DMS 273 (cell line): ENCODE data around the gene DEPP1.
A peak's percentile ranks its signal among the peaks of the same experiment; 100 is the strongest.

Experiments
- DNase-seq: peaks from one replicate; lab custom pipeline; 2025; ENCODE audit not compliant: unreplicated experiment; lab: John Stamatoyannopoulos, UW

DEPP1 gene

DNA sequence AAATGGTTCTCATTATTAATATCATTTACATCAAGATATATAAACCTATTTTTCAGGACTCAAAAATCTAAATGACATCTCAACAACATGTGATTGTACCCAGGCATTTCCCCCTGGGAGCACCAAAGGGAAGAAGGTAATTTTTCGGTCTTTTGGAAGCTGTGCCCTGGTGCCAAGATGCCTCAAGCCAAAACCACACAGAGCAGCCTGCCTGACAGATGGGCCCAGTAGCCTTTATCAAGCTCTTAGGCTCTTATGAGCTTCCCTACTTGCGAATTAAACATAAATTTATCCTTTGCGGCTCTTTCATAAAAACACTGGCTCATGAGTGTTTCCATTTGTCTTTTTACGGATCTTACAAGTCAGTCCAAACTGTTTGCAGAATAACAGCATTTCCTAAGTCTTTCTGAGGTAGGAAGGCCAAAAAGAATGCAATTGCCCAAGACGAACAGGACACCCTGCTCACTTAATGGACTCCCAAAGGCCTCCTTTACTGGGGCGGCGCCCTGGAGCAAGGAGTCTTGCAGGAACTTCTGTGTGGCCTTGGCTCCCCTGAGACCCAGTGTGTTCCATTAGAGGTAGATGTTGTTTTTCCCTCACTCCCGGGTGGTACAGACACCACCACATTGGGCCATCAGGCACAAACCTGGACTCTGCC lies 23.1 kb downstream of the DEPP1 start:
- DNase-seq = peak; percentile 73

DNA sequence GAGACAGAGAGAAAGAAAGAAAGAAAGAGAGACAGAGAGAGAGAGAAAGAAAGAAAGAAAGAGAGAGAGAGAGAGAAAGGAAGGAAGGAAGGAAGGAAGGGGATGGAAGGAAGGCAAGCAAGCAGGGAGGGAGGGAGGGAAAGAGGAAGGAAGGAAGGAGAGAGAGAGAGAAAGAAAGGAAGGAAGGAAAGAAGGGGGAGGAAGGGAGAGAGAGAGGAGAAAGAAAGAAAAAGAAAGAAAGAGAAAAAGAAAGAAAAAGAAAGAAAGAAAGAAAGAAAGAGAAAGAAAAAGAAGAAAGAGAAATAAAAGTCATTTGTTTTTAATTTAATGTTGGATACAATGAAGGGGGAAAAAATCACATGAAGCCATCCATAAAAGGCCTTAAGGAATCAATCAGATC lies 23.6 kb downstream of the DEPP1 start:
- DNase-seq = no peak

DNA sequence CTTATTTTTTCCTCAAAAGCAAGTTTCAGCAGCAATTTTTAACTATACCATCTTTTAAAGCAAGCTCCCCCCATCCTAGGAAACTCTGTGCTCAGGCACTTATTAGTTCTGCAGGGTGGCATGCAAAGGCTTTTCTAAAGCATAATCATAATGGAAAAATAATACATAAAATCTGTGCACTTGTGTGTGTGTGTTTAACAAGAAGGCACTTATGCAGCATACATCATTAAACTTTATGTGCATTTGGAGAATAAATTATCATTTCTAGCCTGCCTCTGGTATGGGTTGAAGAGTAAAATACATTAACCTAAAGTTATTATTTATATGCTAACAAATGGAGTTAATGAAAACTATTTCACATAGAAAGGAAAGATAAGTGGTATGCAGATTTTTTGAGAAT lies 24.6 kb downstream of the DEPP1 start:
- no peak for DNase-seq

DNA sequence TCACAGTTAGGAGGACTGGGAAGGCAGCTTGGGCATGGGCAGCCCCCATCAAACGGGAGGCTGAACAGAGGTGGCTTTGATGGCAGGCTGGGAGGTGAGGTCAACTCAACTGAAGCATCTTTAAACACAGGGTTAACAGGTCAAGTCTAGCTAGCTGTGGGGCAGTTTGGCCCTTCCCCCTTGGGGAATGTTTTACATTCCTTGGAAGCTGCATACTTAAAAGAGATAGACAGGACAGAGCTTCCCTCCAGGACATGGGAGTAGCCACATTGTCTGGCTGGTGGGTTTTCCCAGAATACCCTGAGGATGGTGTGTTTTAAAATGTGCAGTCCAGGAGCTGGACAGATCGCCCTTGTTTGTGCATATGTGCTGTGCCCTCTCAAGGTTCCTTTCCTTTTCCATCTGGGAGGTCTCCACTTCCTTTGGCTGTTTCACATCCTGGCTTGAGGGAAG lies 25.8 kb downstream of the DEPP1 start:
- no peak for DNase-seq

DNA sequence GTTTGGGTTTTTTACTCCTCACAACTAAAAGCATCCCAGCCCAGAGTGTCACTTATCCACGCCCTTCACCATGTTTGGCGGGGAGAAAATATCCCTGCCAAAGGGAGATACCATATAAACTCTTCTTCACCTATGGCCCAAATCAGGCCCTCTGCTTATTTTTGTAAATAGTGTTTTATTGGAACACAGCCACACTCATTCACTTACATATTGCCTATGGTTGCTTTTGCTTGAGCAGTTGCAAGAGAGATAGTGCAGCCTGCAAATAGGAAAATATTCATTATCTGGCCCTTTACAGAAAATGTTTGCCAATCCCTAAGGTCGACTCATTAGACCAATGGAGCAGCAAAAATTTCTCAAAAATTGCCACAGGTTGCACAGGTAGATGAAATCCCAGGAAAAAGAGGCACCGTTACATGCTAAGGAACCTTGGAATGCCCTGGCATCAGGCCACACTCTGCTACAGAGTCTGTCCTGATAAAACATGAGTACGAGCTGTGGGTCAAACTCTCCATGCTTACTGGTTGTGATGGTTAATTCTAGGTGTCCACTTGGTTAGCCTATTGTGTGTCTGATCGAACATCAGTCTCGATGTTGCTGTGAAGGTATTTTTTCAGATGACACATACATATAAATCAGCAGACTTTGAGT lies 26.9 kb downstream of the DEPP1 start:
- DNase-seq = no peak

DNA sequence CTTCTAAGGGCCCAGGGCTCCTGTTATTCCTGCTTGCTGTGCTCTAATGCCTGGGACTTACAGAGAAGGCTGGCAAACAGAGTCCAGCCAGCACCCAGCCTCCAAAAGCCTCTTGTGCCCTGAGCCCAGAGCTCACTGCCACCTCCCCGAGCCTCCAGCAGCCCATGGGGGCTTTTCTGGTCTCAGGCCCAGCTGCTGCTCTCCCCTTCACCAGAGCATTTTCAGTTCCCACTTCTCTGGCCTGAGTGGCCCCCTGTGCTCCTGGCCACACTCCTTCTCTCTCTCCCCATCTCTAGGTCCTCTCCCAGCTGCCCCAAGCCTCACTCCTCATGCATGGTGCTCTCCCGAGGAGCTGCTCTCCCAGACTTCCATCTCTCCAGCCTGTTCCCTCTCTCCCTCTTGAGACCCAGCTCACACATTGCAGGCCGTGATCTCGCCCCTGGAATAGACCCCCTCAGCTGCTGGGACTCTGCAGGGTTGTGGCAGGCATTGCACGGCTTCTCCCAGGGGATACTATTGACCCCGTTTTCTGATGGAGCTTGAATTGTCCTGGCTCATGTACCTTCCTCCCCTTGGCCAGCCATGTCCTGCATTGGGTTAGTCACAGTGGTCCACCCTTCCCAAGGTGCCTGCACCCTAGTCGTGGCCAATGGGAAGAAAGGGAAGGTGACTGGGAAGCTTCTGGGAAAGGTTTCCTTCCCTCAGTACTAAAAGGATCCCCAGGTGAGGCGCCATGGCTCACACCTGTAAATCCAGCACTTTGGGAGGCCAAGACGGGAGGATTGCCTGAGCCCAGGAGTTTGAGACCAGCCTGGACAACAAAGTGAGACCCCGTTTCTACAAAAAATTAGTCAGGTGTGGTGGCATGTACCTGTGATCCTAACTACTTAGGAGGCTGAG lies 28.0 kb downstream of the DEPP1 start:
- DNase-seq = no peak

DNA sequence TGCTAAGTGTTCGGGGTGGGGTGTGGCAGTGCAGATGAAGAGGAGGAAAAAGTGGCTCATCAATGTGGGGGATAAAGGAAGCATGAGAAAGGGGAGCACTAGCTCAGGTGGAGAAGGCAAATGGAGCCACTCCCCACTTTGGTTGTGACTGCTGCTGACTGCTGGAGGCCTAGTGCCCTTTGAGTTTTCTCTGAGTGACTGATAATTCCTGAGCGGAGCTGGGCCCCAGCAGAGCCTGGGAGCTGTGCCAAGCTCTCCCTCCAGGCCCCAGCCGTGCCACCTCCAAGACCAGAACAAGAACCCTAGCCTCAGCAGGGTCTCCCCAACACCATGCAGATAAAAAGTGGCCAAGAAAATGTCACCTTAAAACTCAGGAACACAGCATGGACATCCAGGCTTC lies 28.7 kb downstream of the DEPP1 start:
- DNase-seq = no peak

DNA sequence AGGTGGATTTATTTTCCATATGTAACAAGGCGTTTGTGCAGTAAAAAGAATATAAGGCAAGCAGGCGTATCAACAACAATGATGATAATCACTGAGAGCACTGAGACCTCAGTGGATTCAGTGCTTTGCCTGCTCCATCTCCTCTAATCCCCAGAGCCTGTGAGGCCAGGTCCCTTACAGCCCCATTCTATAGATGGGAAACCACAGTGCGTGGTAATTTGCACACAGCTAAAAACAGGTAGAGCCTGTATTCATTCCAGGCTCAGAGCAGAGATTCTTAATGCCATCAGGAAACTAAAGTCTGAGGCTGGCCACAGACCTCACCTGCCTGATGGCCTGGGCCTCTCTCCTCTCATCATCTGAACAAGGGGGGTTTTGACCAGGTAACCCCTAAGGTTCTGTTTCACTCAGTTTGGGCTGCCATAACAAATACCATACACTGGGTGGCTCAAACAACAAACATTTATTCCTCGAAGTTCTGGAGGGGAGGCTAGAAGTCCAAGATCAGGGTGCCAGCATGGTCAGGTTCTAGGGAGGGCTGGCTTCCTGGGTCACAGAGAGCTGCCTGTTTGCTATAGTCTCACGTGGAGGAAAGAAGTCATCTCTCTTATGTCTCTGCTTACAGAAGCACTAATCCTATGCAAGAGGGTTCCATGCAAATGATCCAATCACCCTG lies 29.3 kb downstream of the DEPP1 start:
- DNase-seq = no peak

DNA sequence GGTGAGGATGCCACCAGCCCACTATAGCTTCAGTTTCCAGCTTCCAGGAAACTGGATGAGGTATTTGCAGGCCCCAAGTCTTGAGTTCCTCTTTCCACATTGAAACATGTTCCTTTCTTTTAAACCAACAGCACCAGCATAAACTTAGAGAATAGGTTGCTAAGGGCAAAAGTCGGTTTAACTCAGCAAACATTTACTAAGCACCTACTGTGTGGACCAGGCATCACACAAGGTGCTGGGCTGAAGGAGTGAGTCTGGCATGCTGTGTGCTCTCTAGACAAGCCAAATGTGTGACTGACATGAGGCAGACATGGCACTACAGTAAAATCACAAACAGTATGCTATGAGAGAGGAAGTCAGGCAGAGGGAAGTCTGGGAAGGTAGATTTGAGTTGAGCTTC lies 30.0 kb downstream of the DEPP1 start:
- no peak for DNase-seq

DNA sequence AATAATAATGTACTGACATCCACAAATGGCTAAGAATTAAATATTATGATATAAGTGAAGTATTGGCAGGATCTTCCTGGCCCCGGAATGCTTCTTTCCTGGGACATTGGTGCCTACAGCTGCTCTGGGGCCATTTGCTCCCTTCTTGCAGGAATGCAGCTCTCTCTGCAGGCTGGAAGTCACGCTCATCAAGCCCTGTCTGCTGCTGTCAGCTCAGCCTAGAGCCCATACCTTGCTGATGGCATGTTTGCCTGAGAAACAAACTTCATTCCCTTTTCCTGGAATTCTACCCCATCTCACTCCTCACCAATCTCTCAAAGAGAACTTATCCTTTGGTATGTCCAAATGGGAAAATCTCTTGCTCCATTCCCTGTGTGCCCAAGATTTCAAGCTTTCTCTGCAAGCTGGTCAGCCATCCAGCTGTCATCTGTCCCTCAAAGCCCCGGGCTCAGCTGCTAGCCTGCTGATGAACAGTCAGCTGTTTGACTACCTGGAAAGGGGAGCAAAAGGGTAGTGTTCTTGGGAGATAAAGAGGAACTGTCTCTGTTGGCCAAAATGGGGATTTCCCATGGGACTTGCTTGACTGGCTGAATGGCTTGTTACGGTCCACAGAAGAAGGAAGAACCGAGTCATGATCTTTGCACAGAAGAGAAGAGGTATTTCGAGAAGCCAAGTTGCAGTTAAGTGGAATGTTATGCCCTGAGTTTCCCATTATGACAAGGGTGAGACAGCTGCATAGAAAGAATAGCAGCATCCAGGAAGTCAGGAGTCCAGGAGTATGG lies 31.0 kb downstream of the DEPP1 start:
- no peak for DNase-seq

DNA sequence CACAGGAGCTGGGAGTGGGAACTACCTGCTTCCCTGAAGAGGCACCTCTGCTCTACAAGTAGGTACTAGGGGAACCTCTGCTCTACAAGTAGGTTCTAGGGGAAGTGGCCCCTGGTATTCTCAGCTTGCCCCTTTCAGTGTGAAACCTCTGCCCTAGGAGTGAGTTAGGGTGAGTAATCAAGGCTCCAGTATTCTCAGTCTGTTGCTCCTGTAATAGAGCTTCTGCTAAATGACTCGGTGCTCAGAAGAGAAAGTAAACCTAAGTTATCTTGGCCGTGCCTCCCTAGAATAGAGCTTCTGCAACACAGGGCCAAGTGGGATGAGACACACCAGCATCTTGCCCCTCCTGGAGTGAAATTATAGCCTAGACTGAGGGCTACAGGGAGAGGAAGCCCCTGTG lies 32.4 kb downstream of the DEPP1 start:
- DNase-seq = no peak

DNA sequence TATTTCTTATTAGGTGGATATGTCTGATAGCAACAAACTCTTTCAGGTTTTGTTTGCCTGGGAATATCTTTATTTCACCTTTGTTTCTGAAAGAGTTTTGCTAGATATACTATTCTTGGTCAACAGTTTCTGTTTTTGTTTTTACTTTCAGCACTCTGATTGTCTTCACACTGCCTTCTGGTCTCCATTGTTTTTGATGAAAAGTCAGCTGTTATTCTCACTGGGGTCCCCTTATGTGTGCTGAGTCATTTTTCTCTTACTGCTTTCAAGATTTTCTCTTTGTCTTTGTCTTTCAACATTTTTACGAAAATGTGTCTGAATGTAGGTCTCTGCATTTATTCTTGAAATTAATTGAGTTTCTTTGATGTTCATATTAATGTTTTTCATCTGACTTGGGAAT lies 34.3 kb downstream of the DEPP1 start:
- no peak for DNase-seq

DNA sequence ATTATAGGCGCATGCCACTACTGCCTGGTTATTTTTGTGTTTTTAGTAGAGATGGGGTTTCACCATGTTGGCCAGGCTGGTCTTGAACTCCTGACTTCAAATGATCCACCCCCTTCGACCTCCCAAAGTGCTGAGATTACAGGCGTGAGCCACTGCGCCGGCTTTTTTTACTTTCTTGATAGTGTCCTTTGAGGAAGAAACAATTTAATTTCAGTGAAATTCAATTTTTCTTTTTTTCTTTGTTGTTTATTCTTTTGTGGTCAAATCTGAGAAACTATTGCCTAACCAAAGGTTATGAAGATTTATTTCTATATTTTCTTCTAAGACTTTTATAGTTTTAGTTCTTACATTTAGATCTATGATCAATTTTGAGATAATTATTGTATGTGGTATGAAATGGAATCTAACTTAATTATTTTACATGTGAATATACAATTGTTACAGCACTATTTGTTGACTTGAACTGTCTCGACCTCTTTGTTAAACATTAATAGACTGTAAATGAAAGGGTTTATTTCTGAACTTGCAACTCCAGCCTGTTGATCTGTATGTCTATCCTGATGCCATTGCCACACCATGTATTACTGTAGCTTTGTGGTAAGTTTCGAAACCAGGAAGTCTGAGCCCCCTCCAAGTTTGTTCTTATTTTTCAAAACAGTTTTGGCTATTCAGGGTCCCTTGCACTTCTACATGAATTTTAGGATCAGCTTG lies 38.8 kb downstream of the DEPP1 start:
- no peak for DNase-seq

DNA sequence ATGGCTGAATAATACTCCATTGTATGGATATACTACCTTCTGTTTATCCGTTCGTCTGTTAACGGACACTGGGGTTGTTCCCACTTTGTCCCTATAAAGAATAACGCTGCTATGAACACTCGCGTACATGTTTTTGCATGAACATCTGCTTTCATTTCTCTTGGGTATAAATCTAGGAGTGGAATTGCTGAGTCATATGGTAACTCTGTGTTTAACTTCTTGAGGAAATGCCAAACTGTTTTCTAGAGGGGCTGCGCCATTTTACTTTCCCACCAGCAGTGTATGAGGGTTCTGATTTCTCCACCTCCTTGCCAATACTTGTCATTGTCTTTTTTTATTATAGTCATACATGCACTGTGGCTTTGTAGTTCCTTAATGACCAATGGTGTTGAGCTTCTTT lies 39.7 kb downstream of the DEPP1 start:
- DNase-seq = peak; percentile 15

DNA sequence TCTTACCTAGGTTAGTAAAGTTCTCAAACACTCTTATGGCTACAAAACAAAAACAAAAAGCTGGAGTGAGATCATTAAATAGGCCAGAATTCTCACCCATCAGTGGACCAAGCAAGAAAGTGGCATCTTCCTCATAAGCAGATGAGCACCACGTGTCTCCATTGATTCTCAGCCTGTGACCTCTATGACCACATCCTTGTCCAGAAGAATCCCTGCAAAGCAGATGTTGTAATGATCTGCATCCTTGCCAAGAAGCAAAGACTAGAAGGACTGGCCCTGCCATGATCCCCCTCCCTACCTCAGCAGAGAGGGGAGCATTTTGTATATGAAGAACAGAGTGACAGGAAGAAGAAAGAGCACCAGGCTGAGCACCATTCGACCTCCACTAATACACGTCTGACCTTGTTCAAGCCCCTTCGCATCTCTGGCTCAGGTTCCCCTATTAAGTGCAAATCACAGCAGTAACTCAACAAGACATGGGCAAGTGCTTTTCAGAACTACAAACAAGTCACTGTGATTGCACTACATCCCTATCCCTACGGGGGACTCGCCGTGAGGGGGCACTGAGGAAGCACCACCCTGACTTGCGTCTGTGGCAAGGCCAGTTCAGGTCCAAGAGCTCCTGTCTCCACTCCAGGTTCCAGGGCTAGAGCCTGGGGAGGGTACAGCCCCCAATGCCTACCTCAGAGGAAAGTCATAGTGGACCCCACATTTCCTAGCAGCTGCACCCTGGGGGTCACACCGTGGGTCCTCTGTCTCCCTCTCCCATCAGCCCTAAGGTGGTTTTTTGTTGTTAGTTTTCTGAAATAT lies 41.2 kb downstream of the DEPP1 start:
- no peak for DNase-seq

DNA sequence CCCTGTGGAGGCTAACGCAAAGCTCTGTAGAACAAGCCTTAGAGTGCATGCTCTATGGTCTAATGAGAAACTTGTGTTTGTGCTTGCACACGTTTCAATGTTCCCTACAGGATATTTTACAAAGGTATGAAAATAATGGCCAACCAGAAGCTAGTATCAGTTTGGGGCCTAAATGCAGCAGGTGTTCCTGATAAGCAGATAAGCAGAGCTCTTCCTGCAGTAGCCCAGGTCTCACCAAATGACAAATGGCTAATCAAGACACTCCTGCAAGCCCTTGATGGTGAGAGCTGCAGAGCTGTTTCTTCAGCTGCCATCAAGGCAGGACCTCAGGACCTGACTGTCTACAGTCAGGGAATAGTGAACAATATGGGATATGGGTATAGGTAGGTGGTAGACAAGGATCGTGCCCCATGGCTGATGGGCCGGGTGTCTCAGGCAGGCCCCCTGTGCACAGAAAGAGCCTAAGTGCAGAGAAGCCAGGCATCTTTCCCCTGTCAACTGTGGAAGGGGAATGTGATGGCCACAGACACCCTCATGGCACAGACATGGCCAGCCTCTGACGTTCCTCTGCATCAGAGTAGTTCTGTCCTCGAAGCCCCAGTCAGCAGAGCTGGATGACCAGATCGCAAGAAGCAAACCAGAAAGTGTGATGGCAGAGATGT lies 42.2 kb downstream of the DEPP1 start:
- no peak for DNase-seq

DNA sequence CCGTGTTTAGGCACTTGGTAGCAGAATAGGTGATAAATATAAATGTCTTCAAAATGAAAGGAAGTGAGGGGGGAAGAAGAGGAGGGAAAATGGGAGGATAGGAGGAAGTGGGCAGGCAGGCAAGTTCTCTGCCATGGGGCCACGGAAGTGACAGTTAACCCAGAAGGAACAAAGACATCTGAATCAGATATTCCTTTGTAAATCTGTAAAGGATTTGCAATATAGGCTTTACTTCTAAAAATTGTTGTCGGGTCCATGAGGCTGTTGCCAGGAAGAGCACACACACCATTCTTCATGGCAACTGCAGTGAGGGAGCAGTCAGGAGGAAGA lies 42.7 kb downstream of the DEPP1 start:
- DNase-seq = no peak

DNA sequence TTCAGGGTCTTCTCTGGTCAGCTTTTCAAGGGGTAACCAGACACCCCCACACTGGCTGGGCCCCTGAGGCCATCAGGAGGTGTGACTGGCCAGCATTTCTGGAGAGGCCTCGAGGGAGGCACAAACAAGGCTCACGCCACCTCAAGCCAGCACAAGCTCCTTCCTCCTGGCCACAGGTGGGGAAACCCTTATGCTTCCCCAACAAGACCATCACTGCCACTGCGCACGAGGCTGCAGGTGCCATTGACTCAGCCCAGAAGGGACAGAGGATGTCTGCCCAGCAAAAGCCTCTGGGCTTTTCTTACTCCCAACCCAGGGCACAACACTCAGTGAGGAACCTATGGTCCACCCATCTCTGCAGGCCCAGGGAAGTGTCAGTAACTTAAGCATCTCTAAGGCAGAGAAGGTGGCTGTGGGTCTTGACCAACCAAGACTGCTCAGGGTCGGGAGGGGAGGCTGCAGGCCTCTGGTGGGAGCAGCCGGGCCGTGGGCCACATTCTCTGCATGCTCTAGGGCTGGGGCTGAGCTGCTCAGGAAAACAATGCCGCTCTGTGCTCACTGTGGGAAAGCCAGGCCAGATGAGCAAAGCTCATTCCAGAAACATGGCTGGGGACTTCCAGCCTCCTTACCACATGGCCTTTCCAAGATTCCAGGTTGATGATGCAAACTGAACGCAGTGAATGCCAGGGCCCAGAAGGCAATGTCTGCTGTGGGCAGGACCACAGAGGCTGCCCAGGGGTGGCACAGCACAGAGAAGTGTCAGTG lies 43.2 kb downstream of the DEPP1 start:
- no peak for DNase-seq
